Measurements from ENCODE around the gene C3orf52. TPM values are rescaled to one million over a fixed set of nuclear protein-coding genes. Genes with fewer than 3 reads are reported as not detected.
A peak's percentile ranks its signal among the peaks of the same experiment; 100 is the strongest.

Gene C3orf52
- total and polyA plus RNA-seq, 10 of the 15 experiments (the other 5 are each of a cell fraction or from before 2014, with no cell fraction given), result 0.15 to 1.9 (median 0.73) TPM

DNA sequence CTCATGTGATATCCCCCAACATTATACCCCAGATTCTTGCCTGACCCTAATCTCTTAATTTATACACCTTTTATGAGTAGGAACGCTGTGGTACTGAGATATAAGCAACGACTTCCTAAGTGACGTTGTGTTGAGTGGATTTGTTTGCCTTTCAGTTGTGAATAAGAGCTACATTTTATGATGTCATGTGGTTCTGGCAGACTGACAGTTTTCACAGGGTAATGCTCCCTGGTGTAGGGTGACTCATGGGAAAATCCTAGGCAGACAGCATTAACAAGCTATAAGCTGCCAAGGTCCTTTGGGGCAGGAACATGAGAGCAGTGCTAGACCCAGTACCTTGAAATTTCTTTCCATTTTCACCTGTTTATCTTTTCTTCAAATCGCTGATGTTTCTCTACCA is 11.2 kb downstream of the C3orf52 start:
- DNase-seq (ENCODE audit: low read depth, low spot score), result no peak
- TF ChIP-seq PKNOX1 (IDR thresholded peaks at IDR 0.05) (0 out of 2 replicates have a peak, but pooled peaks have one; percentile 40), ZNF207 (IDR thresholded peaks at IDR 0.05; ENCODE audit: borderline replicate concordance) (no peak), SP1 (IDR thresholded peaks at IDR 0.05; ENCODE audit: low read depth, low read length) (no peak), CREM (IDR thresholded peaks at IDR 0.05; ENCODE audit: low read depth) (peak; percentile 62; the same call in 1 of the 2 replicates), POU2F2 (IDR thresholded peaks at IDR 0.05; ENCODE audit: borderline replicate concordance, low read depth, low read length) (no peak), CREB1 (IDR thresholded peaks at IDR 0.05; ENCODE audit: low read depth) (peak; percentile 80), ZNF622 (IDR thresholded peaks at IDR 0.05) (no peak), RBBP5 (conservative IDR thresholded peaks at IDR 0.05) (no peak), RUNX3 (IDR thresholded peaks at IDR 0.05; ENCODE audit: low read length) (peak; percentile 35; the same call in 1 of the 2 replicates), KLF5 (IDR thresholded peaks at IDR 0.05; ENCODE audit: partially characterized antibody) (no peak), TCF3 (IDR thresholded peaks at IDR 0.05; ENCODE audit: borderline replicate concordance, insufficient read depth, low read depth, low read length) (no peak), MTA2 (IDR thresholded peaks at IDR 0.05; ENCODE audit: low read depth) (no peak), IKZF1 (conservative IDR thresholded peaks at IDR 0.05) (no peak)
- TF ChIP-seq, protein P1, sequence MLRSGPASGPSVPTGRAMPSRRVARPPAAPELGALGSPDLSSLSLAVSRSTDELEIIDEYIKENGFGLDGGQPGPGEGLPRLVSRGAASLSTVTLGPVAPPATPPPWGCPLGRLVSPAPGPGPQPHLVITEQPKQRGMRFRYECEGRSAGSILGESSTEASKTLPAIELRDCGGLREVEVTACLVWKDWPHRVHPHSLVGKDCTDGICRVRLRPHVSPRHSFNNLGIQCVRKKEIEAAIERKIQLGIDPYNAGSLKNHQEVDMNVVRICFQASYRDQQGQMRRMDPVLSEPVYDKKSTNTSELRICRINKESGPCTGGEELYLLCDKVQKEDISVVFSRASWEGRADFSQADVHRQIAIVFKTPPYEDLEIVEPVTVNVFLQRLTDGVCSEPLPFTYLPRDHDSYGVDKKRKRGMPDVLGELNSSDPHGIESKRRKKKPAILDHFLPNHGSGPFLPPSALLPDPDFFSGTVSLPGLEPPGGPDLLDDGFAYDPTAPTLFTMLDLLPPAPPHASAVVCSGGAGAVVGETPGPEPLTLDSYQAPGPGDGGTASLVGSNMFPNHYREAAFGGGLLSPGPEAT (IDR thresholded peaks at IDR 0.05; ENCODE audit: low read depth), result no peak
- TF ChIP-seq, protein P2, sequence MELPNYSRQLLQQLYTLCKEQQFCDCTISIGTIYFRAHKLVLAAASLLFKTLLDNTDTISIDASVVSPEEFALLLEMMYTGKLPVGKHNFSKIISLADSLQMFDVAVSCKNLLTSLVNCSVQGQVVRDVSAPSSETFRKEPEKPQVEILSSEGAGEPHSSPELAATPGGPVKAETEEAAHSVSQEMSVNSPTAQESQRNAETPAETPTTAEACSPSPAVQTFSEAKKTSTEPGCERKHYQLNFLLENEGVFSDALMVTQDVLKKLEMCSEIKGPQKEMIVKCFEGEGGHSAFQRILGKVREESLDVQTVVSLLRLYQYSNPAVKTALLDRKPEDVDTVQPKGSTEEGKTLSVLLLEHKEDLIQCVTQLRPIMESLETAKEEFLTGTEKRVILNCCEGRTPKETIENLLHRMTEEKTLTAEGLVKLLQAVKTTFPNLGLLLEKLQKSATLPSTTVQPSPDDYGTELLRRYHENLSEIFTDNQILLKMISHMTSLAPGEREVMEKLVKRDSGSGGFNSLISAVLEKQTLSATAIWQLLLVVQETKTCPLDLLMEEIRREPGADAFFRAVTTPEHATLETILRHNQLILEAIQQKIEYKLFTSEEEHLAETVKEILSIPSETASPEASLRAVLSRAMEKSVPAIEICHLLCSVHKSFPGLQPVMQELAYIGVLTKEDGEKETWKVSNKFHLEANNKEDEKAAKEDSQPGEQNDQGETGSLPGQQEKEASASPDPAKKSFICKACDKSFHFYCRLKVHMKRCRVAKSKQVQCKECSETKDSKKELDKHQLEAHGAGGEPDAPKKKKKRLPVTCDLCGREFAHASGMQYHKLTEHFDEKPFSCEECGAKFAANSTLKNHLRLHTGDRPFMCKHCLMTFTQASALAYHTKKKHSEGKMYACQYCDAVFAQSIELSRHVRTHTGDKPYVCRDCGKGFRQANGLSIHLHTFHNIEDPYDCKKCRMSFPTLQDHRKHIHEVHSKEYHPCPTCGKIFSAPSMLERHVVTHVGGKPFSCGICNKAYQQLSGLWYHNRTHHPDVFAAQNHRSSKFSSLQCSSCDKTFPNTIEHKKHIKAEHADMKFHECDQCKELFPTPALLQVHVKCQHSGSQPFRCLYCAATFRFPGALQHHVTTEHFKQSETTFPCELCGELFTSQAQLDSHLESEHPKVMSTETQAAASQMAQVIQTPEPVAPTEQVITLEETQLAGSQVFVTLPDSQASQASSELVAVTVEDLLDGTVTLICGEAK (IDR thresholded peaks at IDR 0.05; ENCODE audit: borderline replicate concordance), result no peak
- TF ChIP-seq, protein P3, sequence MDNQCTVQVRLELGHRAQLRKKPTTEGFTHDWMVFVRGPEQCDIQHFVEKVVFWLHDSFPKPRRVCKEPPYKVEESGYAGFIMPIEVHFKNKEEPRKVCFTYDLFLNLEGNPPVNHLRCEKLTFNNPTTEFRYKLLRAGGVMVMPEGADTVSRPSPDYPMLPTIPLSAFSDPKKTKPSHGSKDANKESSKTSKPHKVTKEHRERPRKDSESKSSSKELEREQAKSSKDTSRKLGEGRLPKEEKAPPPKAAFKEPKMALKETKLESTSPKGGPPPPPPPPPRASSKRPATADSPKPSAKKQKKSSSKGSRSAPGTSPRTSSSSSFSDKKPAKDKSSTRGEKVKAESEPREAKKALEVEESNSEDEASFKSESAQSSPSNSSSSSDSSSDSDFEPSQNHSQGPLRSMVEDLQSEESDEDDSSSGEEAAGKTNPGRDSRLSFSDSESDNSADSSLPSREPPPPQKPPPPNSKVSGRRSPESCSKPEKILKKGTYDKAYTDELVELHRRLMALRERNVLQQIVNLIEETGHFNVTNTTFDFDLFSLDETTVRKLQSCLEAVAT (IDR thresholded peaks at IDR 0.05), result no peak

More for the DNA sequence above, 11.2 kb downstream of the C3orf52 start:
- 14% methylated on average over 4 of the region's 4 CpGs for WGBS (ENCODE audit: insufficient coverage, insufficient replicate concordance, low lambda C conversion rate, missing lambda C conversion rate)
- in situ Hi-C loops (cut with MboI) (no loop called here), intact Hi-C loops (cut with micrococcal nuclease; ENCODE audit: unreplicated experiment) (no loop called here)
- no peak overlapping the region for H2AFZ ChIP-seq (ENCODE audit: control insufficient read depth, low read depth, low read length)
- POLR2A ChIA-PET, result interaction anchor here (1.4 kb wide), 1 partner anchor 35 kb away, joined by 4 read pairs; no protein-coding TSS in a partner anchor
- CTCF ChIA-PET, result interaction anchor here (0.6 to 1.0 kb wide), 4 partner anchors 14 to 303 kb away, joined by 3 to 5 read pairs (median 4); no protein-coding TSS in a partner anchor
- peaks cover 2% of the 10 kb centered on the region for H3K4me1 ChIP-seq (ENCODE audit: control insufficient read depth, insufficient read depth, low read length)
- peak; percentile 85 for ATAC-seq
- no peak for FAIRE-seq
- no peaks in the 10 kb centered on the region for H3K27me3 ChIP-seq (replicated peaks in 1 of 2; ENCODE audit: control insufficient read depth in 2 of 2, insufficient read depth in 2 of 2, low read length in 1 of 2)
- H3K9ac ChIP-seq (ENCODE audit: control insufficient read depth, insufficient read depth, low read length), result no peak overlapping the region
- SMC1A ChIA-PET (ENCODE audit: uncharacterized antibody, unreplicated experiment), result interaction anchor here (0.7 to 2.1 kb wide), 4 partner anchors 10 to 73 kb away, joined by 3 to 8 read pairs (median 4); no protein-coding TSS in a partner anchor
- no peak overlapping the region for H3K4me2 ChIP-seq (ENCODE audit: control insufficient read depth, insufficient read depth)
- H3K4me3 ChIP-seq, result no peak overlapping the region
- no TSS peak for BruUV-seq (replicated peaks)
- H3K36me3 ChIP-seq (ENCODE audit: control insufficient read depth in 2 of 2, insufficient read depth in 2 of 2, low read length in 1 of 2), result no peaks in the 10 kb centered on the region
- H4K20me1 ChIP-seq (ENCODE audit: control insufficient read depth, insufficient read depth), result no peaks in the 10 kb centered on the region
- no peaks in the 10 kb centered on the region for H3K9me3 ChIP-seq (replicated peaks; ENCODE audit: control insufficient read depth, insufficient read depth, low read length)
- H3K79me2 ChIP-seq (ENCODE audit: control insufficient read depth, insufficient read depth, low read length), result no peaks in the 10 kb centered on the region
- RAD21 ChIA-PET (ENCODE audit: unreplicated experiment), result no interaction called here
- no peak overlapping the region for H3K27ac ChIP-seq (ENCODE audit: control insufficient read depth, insufficient read depth)
